Brain microvascular endothelial cell (primary cell): ENCODE data around the gene NUDT3.
"Not testable (repeated sequence)": the region's sequence is repeated elsewhere in the genome, so short reads cannot be mapped to it uniquely, and the experiment has no call there.

Experiments
- DNase-seq: peaks from one replicate; pipeline ENCODE4 v3.0.0-alpha.2; 2020
- H3K27ac ChIP-seq: fragments of 250-450 bp; sonication (Bioruptor Pico); 2 replicates; pipeline ENCODE4 v1.5.1; 2020; ENCODE audit warnings: mild to moderate bottlenecking, moderate library complexity
- H3K27me3 ChIP-seq: fragments of 250-450 bp; sonication (Bioruptor Pico); replicated peaks from 2 replicates; pipeline ENCODE4 v1.5.1; 2020; ENCODE audit warnings: mild to moderate bottlenecking
- H3K36me3 ChIP-seq: fragments of 250-450 bp; sonication (Bioruptor Pico); replicated peaks from 2 replicates; pipeline ENCODE4 v1.5.1; 2020; ENCODE audit warnings: mild to moderate bottlenecking
- H3K4me3 ChIP-seq: 2 replicates; pipeline ENCODE4 v1.5.1; 2011; ENCODE audit warnings: low read depth, mild to moderate bottlenecking, control low read depth, low read length, moderate library complexity
- CTCF ChIP-seq: IDR thresholded peaks from 2 replicates; pipeline ENCODE4 v1.5.1; 2011; ENCODE audit warnings: low read depth, mild to moderate bottlenecking, moderate library complexity, low read length, control low read depth, inconsistent platforms; ENCODE audit errors: missing control alignments
- in situ Hi-C: cut with HindIII; loops from 2 replicates; pipeline ENCODE4 v1.10.0; 2017; ENCODE audit warnings: low sequenced_read_pairs, low pct_ligation_motif_present

NUDT3 gene

GRCh38 chr6:34246249-34246562 lies 146.3 kb downstream of the NUDT3 start:
- in situ Hi-C loops = no loop called here
- no peak for TF ChIP-seq CTCF

GRCh38 chr6:34245761-34246140 lies 146.7 kb downstream of the NUDT3 start:
- H3K27me3 ChIP-seq, in situ Hi-C loops, H3K27ac ChIP-seq, DNase-seq, H3K4me3 ChIP-seq: not testable (repeated sequence)
- H3K36me3 ChIP-seq = peaks cover 26% of the 10 kb centered on the region

More at GRCh38 chr6:34246249-34246562, 146.3 kb downstream of the NUDT3 start:
- DNase-seq = no peak
- Histone ChIP-seq H3K36me3 (peaks cover 24% of the 10 kb centered on the region), H3K4me3 (no peak overlapping the region), H3K27me3 (no peaks in the 10 kb centered on the region), H3K27ac (peak overlapping the region; percentile 30)

- in situ Hi-C loops, H3K27me3 ChIP-seq, DNase-seq, H3K4me3 ChIP-seq: not testable (repeated sequence)
- peak overlapping the region; percentile 83 for H3K27ac ChIP-seq
- H3K36me3 ChIP-seq = peaks cover 30% of the 10 kb centered on the region
Measured at GRCh38 chr6:34245032-34245760, 147.3 kb downstream of the NUDT3 start.

GRCh38 chr6:34243901-34244884 lies 148.3 kb downstream of the NUDT3 start:
- in situ Hi-C loops = no loop called here
- peak; percentile 72 for TF ChIP-seq CTCF
- DNase-seq = peak; percentile 93
- H3K27ac ChIP-seq = peak overlapping the region; percentile 83
- peak overlapping the region; percentile 26 for H3K4me3 ChIP-seq
- peaks cover 30% of the 10 kb centered on the region for H3K36me3 ChIP-seq
- no peaks in the 10 kb centered on the region for H3K27me3 ChIP-seq

GRCh38 chr6:34243131-34243771 lies 149.2 kb downstream of the NUDT3 start:
- in situ Hi-C loops = no loop called here
- H3K36me3 ChIP-seq = peaks cover 30% of the 10 kb centered on the region
- H3K4me3 ChIP-seq = no peak overlapping the region
- H3K27me3 ChIP-seq = no peaks in the 10 kb centered on the region
- H3K27ac ChIP-seq = peak overlapping the region; percentile 83
- peak; percentile 33 for DNase-seq
- no peak for TF ChIP-seq CTCF

- in situ Hi-C loops = no loop called here
- DNase-seq = no peak
- peaks cover 30% of the 10 kb centered on the region for H3K36me3 ChIP-seq
- H3K4me3 ChIP-seq = no peak overlapping the region
- H3K27me3 ChIP-seq = no peaks in the 10 kb centered on the region
- peak overlapping the region; percentile 83 for H3K27ac ChIP-seq
- no peak for TF ChIP-seq CTCF
Measured at GRCh38 chr6:34242252-34243130, 150.0 kb downstream of the NUDT3 start.
